Neuron (in vitro differentiated cells): ENCODE results near the gene ST3GAL4.
"Not testable (repeated sequence)": the region's sequence is repeated elsewhere in the genome, so short reads cannot be mapped to it uniquely, and the experiment has no call there.

Experiments
- H2AFZ ChIP-seq: one replicate; pipeline ENCODE4 v1.6.1; 2013; ENCODE audit warnings: low read depth, mild to moderate bottlenecking, inconsistent platforms, low read length, moderate library complexity
- H3K27me3 ChIP-seq: one replicate; pipeline ENCODE4 v1.6.1; 2013; ENCODE audit warnings: low read length; ENCODE audit not compliant: insufficient read depth
- H3K36me3 ChIP-seq: one replicate; pipeline ENCODE4 v1.6.1; 2013; ENCODE audit warnings: low read length; ENCODE audit not compliant: insufficient read depth
- H3K4me1 ChIP-seq: one replicate; pipeline ENCODE4 v1.6.1; 2013; ENCODE audit warnings: low read length; ENCODE audit not compliant: insufficient read depth
- H3K4me3 ChIP-seq: 2 replicates; pipeline ENCODE4 v1.5.1; 2013; ENCODE audit warnings: mild to moderate bottlenecking, low read length, moderate library complexity
- H3K9me3 ChIP-seq: one replicate; pipeline ENCODE4 v1.6.1; 2013; ENCODE audit warnings: low read length

Gene ST3GAL4

DNA sequence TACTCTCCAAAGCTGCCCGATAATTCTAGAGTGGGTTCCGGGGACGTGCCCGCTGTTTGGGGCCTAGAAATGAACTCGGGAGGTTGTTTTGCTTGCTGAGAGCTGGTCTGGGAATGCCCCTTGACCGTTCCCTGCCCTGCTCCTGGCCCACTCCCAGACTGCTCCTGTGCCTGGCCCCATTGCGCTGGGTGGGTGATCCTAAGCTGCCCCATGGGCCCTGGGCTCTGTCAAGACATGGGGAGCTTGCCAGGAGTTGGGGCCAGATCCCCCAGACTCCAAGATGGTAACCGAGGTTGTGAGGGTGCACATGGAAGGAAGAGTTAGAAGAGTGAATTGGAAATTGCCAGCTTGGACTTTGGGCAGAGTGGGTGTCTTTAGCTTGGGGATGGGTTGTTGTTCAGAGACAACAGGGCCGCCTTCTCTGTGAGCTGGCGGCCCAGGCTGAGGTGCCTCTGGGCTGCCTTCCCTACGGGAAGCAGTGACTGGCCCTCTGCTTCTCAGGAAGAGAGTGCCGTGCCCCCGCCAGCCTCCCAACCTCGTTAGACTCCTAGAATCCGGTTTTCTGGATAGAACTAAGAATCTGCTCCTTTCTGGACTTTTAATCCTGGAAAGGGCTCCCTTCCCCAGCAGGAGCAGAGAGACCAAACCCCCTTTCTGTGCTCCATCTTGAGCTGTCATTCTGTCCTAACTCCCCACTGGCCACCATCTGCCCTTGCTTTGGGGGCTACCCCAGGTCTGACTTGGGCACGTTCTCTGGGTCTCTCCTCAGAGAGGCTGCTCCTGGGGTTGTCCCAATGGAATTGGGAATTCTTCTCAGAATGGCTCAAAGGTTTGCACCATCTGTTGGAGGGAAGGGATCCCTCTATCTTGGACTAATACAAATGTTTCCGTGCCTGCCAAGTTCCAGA lies 1.8 kb downstream of the ST3GAL4 start:
- no peak overlapping the region for H3K4me3 ChIP-seq

DNA sequence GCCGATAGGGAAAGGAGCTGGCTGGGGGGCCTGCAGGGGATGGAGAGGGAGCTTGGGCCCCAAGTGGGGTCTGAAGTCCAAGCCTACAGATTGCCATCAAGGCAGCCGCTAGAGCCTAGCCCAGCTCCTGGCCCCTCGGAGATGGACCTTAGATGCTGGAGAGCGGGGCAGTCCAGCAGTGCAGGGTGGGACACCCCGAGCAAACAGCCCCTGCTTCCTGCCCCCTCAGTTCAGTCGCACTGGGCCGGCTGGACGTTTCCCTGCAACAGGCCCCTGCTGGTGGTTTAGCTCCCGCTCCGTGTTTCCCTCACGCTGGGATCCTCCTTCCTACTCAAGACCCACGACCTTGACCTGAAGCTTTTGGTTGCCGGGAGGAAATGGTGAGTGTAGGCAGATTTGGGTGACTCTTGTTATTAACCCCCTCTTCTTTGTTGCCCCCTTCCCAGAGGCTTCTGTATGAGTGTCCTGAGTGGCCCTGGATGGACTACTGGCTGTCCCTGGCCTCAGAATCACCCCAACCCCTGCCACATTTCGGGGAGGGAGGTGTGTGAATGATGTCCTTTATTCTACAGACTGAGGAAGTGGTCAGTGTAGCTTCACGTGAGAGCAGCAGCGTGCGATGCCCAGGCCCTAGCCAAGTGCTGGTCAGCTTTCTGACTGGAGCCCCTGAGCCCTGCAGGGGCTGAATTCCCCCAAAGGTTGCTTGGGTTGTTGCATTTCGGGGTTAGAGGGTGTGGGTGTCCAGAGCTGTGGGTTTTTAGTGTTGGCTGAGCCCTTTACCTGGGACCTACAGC lies 2.7 kb downstream of the ST3GAL4 start:
- Histone ChIP-seq H3K9me3 (no peaks in the 10 kb centered on the region), H2AFZ (no peak overlapping the region), H3K27me3 (no peaks in the 10 kb centered on the region), H3K36me3 (no peaks in the 10 kb centered on the region), H3K4me1 (peaks cover 18% of the 10 kb centered on the region), H3K4me3 (no peak overlapping the region)

More for the DNA sequence above, 1.8 kb downstream of the ST3GAL4 start:
- Histone ChIP-seq H3K36me3 (no peaks in the 10 kb centered on the region), H3K4me1 (peaks cover 18% of the 10 kb centered on the region), H2AFZ (no peak overlapping the region), H3K9me3 (no peaks in the 10 kb centered on the region), H3K27me3 (no peaks in the 10 kb centered on the region)

DNA sequence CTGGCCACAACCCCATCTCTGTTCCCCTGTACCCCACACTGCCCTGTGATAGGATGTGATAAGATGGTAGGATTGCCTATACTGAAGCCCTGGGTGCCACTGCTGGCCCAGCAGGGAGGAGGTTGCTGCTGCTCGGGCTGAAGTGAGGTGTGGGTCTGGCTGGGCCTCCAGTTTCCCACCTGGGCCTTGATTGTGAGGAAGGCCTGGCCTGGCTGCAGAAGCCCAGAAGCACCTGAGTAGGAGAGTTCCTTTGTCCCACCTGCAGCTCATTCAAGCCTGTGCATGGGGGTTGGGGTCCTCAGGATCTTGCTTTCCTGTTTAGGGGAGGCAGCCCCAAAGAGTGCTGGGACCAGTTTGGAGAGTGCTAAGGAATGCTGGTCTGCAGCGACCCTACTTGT lies 3.3 kb downstream of the ST3GAL4 start:
- H2AFZ ChIP-seq = no peak overlapping the region
- H3K36me3 ChIP-seq = no peaks in the 10 kb centered on the region
- no peaks in the 10 kb centered on the region for H3K9me3 ChIP-seq
- H3K4me1 ChIP-seq = peaks cover 23% of the 10 kb centered on the region
- H3K4me3 ChIP-seq = no peak overlapping the region
- H3K27me3 ChIP-seq = no peaks in the 10 kb centered on the region

DNA sequence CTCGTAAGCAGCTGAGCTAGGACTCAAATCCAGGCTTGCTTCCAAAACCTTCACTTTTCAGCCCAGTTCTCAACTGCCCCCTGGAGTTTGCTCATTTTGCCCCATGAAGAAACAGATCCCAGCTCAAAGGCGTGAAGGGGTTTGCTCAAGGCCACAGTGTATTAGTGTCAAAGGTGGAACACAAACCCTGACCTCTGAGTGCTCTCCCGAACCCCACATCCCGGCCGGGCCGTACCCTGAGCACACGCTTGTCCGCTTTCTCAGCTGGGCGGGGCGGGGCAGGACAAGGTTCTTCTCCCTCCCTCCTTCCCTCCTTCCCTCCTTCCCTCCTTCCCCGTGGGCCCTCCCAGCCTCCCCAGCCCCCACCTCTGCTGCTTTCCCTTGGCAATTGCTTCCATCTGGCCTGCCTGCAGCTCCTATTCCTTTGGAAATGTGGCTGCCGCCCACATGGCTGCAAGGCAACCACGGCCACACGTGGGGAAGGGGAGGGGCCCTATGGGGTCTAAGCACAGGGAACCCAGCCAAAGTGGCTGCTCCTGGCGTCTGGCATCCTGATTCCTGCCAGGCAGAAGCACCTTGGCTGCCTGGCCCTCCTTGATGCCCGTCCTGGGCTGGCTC lies 4.1 kb downstream of the ST3GAL4 start:
- H3K9me3 ChIP-seq = no peaks in the 10 kb centered on the region
- H3K36me3 ChIP-seq = no peaks in the 10 kb centered on the region
- no peak overlapping the region for H3K4me3 ChIP-seq
- H2AFZ ChIP-seq = no peak overlapping the region
- H3K27me3 ChIP-seq = no peaks in the 10 kb centered on the region
- H3K4me1 ChIP-seq = peaks cover 22% of the 10 kb centered on the region

DNA sequence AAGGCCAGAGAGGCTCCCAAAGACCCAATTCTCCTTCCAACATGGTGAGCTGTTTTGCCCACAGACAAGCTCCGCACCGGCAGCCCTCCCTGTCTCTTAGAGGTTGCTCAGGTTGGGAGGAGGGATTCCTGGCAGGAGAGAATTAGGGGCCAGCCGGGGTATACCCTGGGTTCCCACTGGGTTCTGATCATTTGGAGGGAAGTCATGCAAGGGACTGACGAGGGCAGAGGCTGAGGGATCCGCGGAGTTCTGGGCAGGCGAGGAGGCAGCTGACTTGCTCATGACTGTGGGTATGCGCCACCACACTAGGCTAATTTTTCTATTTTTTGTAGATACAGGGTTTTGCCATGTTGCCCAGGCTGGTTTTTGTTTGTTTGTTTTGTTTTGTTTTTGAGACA lies 4.6 kb downstream of the ST3GAL4 start:
- Histone ChIP-seq H3K36me3 (no peaks in the 10 kb centered on the region), H3K9me3 (no peaks in the 10 kb centered on the region), H3K4me3 (no peak overlapping the region), H3K27me3 (no peaks in the 10 kb centered on the region), H3K4me1 (peaks cover 19% of the 10 kb centered on the region), H2AFZ (no peak overlapping the region)

DNA sequence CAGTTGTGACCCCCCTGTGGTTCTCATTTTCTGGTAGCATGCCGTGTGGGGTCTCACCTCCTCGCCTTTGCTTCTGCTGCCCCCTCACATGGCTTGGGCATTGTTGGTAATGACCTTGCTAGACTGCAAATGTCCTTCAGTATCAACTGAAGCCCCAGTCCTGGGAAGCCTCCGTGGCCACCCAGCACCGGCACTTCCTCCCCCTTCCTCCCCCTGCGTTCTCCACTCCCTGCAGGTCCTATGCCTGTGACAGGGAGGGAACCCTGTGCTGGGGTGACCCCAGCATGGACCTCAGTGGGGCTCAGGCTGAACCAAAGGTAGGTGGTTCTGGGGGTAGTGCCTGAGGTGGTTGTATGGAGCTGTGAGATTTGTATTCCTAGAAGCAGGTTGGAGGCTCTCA lies 5.9 kb downstream of the ST3GAL4 start:
- H3K27me3 ChIP-seq = no peaks in the 10 kb centered on the region
- H3K4me3 ChIP-seq = no peak overlapping the region
- no peaks in the 10 kb centered on the region for H3K9me3 ChIP-seq
- H2AFZ ChIP-seq = no peak overlapping the region
- H3K36me3 ChIP-seq = no peaks in the 10 kb centered on the region
- H3K4me1 ChIP-seq = peaks cover 14% of the 10 kb centered on the region

DNA sequence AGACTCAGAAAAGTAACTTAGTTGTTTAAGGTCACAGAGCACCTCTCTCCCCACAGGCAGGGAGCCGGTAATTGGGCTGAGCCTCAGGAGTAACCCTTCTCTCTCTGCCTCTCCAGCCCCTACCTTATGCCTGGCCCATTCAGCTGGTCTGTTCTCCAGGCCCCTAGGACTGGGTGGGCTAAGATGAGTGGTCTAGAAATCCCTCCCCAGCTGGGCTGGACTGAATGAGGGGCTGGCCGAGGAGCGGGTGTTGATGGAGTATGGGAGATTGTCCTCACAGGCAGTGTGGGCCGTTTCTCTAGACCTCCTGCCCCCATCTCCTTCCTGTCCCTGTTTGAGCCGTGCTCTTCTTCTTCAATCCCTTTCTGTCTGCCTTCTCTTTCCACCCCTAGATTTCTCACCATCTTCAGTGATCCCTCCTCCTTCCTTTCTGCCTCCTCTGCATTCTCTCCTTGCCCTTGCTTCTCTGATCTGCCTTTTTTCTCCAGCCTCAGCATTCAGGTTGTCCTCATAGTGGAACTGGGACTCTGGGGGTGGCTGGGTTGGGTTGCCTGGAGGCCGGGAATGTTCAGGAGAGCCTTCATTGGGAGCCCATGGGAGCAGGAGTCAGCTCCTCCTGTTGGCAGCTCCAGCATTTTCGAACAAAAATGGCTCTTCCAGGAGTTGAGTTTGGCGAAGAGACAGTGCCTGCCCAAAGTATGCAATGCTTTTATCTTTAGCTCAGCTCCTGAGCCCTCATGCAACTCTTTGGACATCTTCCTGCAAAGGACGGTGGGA lies 7.6 kb downstream of the ST3GAL4 start:
- Histone ChIP-seq H3K9me3 (no peaks in the 10 kb centered on the region), H3K4me3 (no peak overlapping the region), H3K4me1 (peaks cover 6% of the 10 kb centered on the region), H3K27me3 (no peaks in the 10 kb centered on the region), H3K36me3 (no peaks in the 10 kb centered on the region), H2AFZ (no peak overlapping the region)

DNA sequence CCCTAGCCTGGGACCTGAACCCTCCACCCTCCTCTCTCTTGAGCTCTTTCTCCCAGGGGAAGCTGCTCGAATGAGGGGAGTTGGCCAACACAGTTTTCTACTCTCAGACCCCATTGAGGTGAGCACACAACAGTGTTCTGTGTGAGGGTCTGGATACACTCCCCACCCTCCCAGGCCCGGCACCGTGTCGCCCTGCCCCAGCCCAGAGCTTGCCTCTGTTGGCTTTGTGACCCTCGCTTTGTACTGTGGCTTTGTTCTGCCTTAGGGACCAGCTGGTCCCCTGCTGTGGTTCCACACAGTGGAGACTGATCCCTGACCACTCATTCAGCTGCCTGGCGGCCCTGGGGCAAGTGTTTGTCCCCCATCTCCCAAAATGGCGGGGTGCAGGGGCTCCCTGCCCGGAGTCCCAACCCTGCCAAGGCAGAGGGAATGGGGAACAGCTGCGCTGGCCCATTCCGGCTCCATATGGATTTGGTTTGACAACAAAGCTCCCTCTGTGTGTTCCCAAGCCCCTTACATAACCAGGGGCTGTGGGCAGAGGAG lies 8.3 kb downstream of the ST3GAL4 start:
- no peak overlapping the region for H2AFZ ChIP-seq
- no peak overlapping the region for H3K4me3 ChIP-seq
- H3K9me3 ChIP-seq = no peaks in the 10 kb centered on the region
- H3K27me3 ChIP-seq = no peaks in the 10 kb centered on the region
- H3K36me3 ChIP-seq = no peaks in the 10 kb centered on the region
- peaks cover 6% of the 10 kb centered on the region for H3K4me1 ChIP-seq

DNA sequence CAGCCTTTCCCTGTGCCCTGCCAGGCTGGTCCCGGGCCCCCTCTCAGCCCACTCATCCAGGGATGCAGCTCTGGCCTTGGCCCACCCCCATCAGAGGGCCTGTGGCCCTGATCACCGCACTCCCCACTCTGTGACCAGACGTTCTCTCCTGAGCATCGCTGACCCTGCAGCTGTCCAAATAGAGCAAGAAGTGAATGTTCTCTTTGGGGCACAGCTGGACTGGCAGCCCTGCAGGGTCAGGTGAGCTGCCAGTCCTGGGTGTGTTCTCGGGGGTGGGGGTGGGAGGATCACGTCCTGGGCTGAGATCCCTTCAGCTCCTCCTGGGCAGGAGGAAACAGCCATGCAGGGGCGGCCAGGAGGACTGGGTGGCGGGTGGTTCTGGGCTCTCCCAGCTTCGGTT lies 9.2 kb downstream of the ST3GAL4 start:
- not testable (repeated sequence) for H3K36me3 ChIP-seq, H3K4me1 ChIP-seq, H2AFZ ChIP-seq, H3K27me3 ChIP-seq, H3K4me3 ChIP-seq, H3K9me3 ChIP-seq

DNA sequence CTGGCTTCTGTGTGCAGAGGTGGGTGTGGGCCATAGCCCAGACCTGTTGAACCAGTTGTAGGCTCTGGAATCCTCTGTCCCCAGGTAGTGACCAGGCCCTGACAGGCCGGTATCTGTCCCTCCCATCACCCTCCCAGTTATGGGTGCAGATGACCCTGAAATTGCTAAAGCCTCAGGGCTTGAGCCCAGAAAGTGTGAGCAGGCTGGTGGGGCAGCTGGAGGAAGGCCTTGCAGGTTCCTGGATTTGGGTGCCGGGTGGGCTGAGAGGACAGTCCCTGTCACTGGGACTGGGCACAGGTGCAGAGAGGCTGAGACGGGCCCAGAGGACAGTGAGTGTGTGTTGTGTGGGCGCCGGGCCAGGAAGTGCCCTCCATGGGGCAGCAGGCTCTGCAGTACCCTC lies 10.0 kb downstream of the ST3GAL4 start:
- not testable (repeated sequence) for H3K36me3 ChIP-seq, H2AFZ ChIP-seq, H3K9me3 ChIP-seq, H3K4me3 ChIP-seq, H3K4me1 ChIP-seq, H3K27me3 ChIP-seq

DNA sequence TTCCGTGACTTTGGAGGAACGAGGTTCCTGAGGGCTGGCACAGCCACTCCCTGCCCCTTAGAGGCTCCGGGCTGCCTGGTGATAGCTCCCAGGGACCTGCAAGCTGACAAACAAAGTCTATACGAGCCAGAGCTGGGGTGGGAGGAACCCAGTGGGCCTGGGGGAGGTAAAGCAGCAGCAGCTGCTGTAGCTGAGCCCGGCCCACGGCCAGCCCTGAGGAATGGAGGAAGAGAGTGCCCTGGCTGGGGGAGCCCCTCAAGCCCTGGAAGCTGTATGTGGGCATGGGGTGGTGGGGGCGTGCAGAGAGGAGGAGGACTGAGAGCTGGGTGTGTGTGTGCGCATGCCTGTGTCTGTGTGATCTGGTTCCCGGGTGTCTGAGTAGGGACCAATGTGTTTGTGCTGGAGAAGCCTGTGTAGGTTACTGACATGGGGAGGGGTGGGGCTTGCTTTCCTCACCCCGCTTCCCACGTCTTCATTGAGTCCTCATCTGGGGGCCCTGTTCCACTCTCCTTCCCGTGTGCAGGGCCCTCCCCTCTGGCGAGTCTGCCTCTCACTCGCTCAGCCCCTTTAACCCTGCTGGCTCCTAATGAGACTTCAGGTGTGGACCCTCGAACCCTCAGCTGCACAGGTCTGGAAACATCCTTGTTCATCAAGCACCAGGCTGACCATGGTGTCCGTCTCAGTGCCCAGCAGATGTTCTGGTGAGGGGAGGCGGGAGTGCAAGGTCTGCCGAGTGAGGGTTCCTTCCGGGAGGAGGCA lies 10.8 kb downstream of the ST3GAL4 start:
- H3K4me1 ChIP-seq = peaks cover 6% of the 10 kb centered on the region
- no peaks in the 10 kb centered on the region for H3K36me3 ChIP-seq
- H3K4me3 ChIP-seq = no peak overlapping the region
- no peaks in the 10 kb centered on the region for H3K9me3 ChIP-seq
- no peaks in the 10 kb centered on the region for H3K27me3 ChIP-seq
- H2AFZ ChIP-seq = no peak overlapping the region
